Occipital lobe (tissue), 2 donors: ENCODE data around the gene ANTXR1. TPM values are rescaled to one million over a fixed set of nuclear protein-coding genes. Genes with fewer than 3 reads are reported as not detected.

Experiments used
- DNase-seq: peaks from one replicate; lab custom pipeline; 2025; lab: John Stamatoyannopoulos, UW
- total RNA-seq: library from RNA; depleted of rRNA; stranded (reverse); fragments of >200 nt; gene quantifications from one replicate; pipeline ENCODE4 v1.2.3, GENCODE V29; 2014

ANTXR1 gene
- total RNA-seq, 1 donor from 2014 or later: 9.8 TPM

GRCh38 chr2:69070969-69071368, 58.0 kb downstream of the ANTXR1 start:
- no peak for DNase-seq

- DNase-seq: no peak
Observed at GRCh38 chr2:69073928-69074570, 61.1 kb downstream of the ANTXR1 start.

- DNase-seq: no peak
Observed at GRCh38 chr2:69074918-69075317, 61.9 kb downstream of the ANTXR1 start.

GRCh38 chr2:69075486-69075885, 62.5 kb downstream of the ANTXR1 start:
- DNase-seq: no peak

- no peak for DNase-seq
Observed at GRCh38 chr2:69076601-69077000, 63.6 kb downstream of the ANTXR1 start.

- DNase-seq: no peak
Observed at GRCh38 chr2:69077252-69077950, 64.4 kb downstream of the ANTXR1 start.

- DNase-seq: no peak
Observed at GRCh38 chr2:69080071-69080470, 67.1 kb downstream of the ANTXR1 start.

GRCh38 chr2:69081001-69081580, 68.1 kb downstream of the ANTXR1 start:
- no peak for DNase-seq

GRCh38 chr2:69081757-69082156, 68.8 kb downstream of the ANTXR1 start:
- DNase-seq: no peak

GRCh38 chr2:69082430-69082997, 69.5 kb downstream of the ANTXR1 start:
- DNase-seq: no peak

GRCh38 chr2:69083235-69083748, 70.3 kb downstream of the ANTXR1 start:
- no peak for DNase-seq

GRCh38 chr2:69084492-69084891, 71.5 kb downstream of the ANTXR1 start:
- DNase-seq: no peak

- DNase-seq: no peak
Observed at GRCh38 chr2:69086466-69086865, 73.5 kb downstream of the ANTXR1 start.

- no peak for DNase-seq
Observed at GRCh38 chr2:69087211-69087911, 74.4 kb downstream of the ANTXR1 start.

- no peak for DNase-seq
Observed at GRCh38 chr2:69087912-69088240, 74.9 kb downstream of the ANTXR1 start.

- no peak for DNase-seq
Observed at GRCh38 chr2:69088466-69088865, 75.5 kb downstream of the ANTXR1 start.

GRCh38 chr2:69089266-69089665, 76.3 kb downstream of the ANTXR1 start:
- DNase-seq: no peak

GRCh38 chr2:69089998-69090397, 77.0 kb downstream of the ANTXR1 start:
- no peak for DNase-seq

GRCh38 chr2:69090820-69091219, 77.8 kb downstream of the ANTXR1 start:
- no peak for DNase-seq

GRCh38 chr2:69092857-69093256, 79.9 kb downstream of the ANTXR1 start:
- no peak for DNase-seq

GRCh38 chr2:69095305-69095704, 82.3 kb downstream of the ANTXR1 start:
- DNase-seq: no peak
